HUES64 (cell line): ENCODE results near the gene RIOK3. TPM values are rescaled to one million over a fixed set of nuclear protein-coding genes. Genes with fewer than 3 reads are reported as not detected.
A peak's percentile ranks its signal among the peaks of the same experiment; 100 is the strongest.

Source experiments
- H3K27ac ChIP-seq: 2 replicates; pipeline ENCODE4 v1.7.0; 2013; ENCODE audit warnings: low read depth, low read length, inconsistent platforms
- H3K27me3 ChIP-seq: 2 replicates; pipeline ENCODE4 v1.6.1; 2013; ENCODE audit warnings: mild to moderate bottlenecking, low read length; ENCODE audit not compliant: insufficient read depth
- H3K36me3 ChIP-seq: 2 replicates; pipeline ENCODE4 v1.6.1; 2013; ENCODE audit warnings: mild to moderate bottlenecking, low read length; ENCODE audit not compliant: insufficient read depth
- H3K4me1 ChIP-seq: 2 replicates; pipeline ENCODE4 v1.6.1; 2013; ENCODE audit warnings: mild to moderate bottlenecking, low read length, moderate library complexity; ENCODE audit not compliant: insufficient read depth
- H3K4me3 ChIP-seq: 2 replicates; pipeline ENCODE4 v1.5.1; 2013; ENCODE audit warnings: mild to moderate bottlenecking, low read length, moderate library complexity
- H3K9ac ChIP-seq: 2 replicates; pipeline ENCODE4 v1.6.1; 2013; ENCODE audit warnings: mild to moderate bottlenecking, low read depth, low read length
- H3K9me3 ChIP-seq: 2 replicates; pipeline ENCODE4 v1.6.1; 2013; ENCODE audit warnings: low read depth, low read length; ENCODE audit not compliant: insufficient read depth
- WGBS: fragments of 150-250, 120-280 bp; methylation state at CpG from one replicate; pipeline ENCODE4 v1.1.7; 2013; ENCODE audit warnings: missing lambda C conversion rate; 5-methylcytosine and 5-hydroxymethylcytosine counted together
- polyA plus RNA-seq, 2 experiments: library from polyadenylated mRNA; stranded (reverse); fragments of 50-300 nt; gene quantifications; one replicate each; pipeline ENCODE4 v1.2.3, GENCODE V29; 2013

The RIOK3 gene
- 28.7 TPM for polyA plus RNA-seq (2013, experiment 1 of 2)
- 21.6 TPM for polyA plus RNA-seq (2013, experiment 2 of 2)

- Histone ChIP-seq H3K27ac (peak within 1 kb of the TSS; percentile 69; the same call in 1 of the 2 replicates), H3K9me3 (no peaks in the 10 kb centered on the region), H3K27me3 (no peaks in the 10 kb centered on the region), H3K9ac (peak within 1 kb of the TSS; percentile 62), H3K4me3 (peak within 1 kb of the TSS; percentile 100), H3K36me3 (no peaks in the 10 kb centered on the region; the same call in 1 of the 2 replicates), H3K4me1 (peaks cover 13% of the 10 kb centered on the region)
- 4% methylated on average over 60 of the region's 60 CpGs for WGBS
These were observed at the start of gene RIOK3 for GRCh38 chr18:23452728-23453679. Gene RIOK3, plus strand, starts transcription at chr18:23453287. Its CDS starts 153 bp downstream, at chr18:23453440.

- H3K36me3 ChIP-seq = no peaks in the 10 kb centered on the region
- H3K9me3 ChIP-seq = no peaks in the 10 kb centered on the region
- 94% methylated on average over 8 of the region's 8 CpGs for WGBS
- peaks cover 21% of the 10 kb centered on the region for H3K4me1 ChIP-seq
- H3K9ac ChIP-seq = no peak overlapping the region
- no peaks in the 10 kb centered on the region for H3K27me3 ChIP-seq
- no peak overlapping the region for H3K27ac ChIP-seq
- H3K4me3 ChIP-seq = no peak overlapping the region
These were observed 49.8 kb upstream of the RIOK3 start for GRCh38 chr18:23403310-23403709.

GRCh38 chr18:23405636-23406035 is 47.5 kb upstream of the RIOK3 start:
- H3K27ac ChIP-seq = no peak overlapping the region
- WGBS = 97% methylated on average over 1 of the region's 1 CpG
- no peak overlapping the region for H3K4me3 ChIP-seq
- H3K4me1 ChIP-seq = peaks cover 17% of the 10 kb centered on the region
- no peak overlapping the region for H3K9ac ChIP-seq
- no peaks in the 10 kb centered on the region for H3K27me3 ChIP-seq
- H3K36me3 ChIP-seq = no peaks in the 10 kb centered on the region
- no peaks in the 10 kb centered on the region for H3K9me3 ChIP-seq

- no peaks in the 10 kb centered on the region for H3K36me3 ChIP-seq
- H3K9ac ChIP-seq = no peak overlapping the region
- H3K4me3 ChIP-seq = no peak overlapping the region
- 60% methylated on average over 2 of the region's 2 CpGs for whole genome bisulfite sequencing
- H3K9me3 ChIP-seq = no peaks in the 10 kb centered on the region
- H3K4me1 ChIP-seq = peaks cover 11% of the 10 kb centered on the region
- H3K27me3 ChIP-seq = no peaks in the 10 kb centered on the region
- no peak overlapping the region for H3K27ac ChIP-seq
These were observed 46.8 kb upstream of the RIOK3 start for GRCh38 chr18:23406271-23406787.

- Histone ChIP-seq H3K27ac (no peak overlapping the region), H3K4me1 (no peaks in the 10 kb centered on the region), H3K36me3 (no peaks in the 10 kb centered on the region), H3K9ac (no peak overlapping the region), H3K27me3 (no peaks in the 10 kb centered on the region), H3K9me3 (no peaks in the 10 kb centered on the region), H3K4me3 (no peak overlapping the region)
- 94% methylated on average over 3 of the region's 3 CpGs for WGBS
These were observed 40.6 kb upstream of the RIOK3 start for GRCh38 chr18:23412351-23412964.

GRCh38 chr18:23415515-23415914 is 37.6 kb upstream of the RIOK3 start:
- no peaks in the 10 kb centered on the region for H3K27me3 ChIP-seq
- WGBS = 97% methylated on average over 4 of the region's 4 CpGs
- H3K9me3 ChIP-seq = no peaks in the 10 kb centered on the region
- no peak overlapping the region for H3K9ac ChIP-seq
- H3K4me1 ChIP-seq = no peaks in the 10 kb centered on the region
- H3K27ac ChIP-seq = no peak overlapping the region
- H3K36me3 ChIP-seq = no peaks in the 10 kb centered on the region
- no peak overlapping the region for H3K4me3 ChIP-seq

GRCh38 chr18:23416298-23416697 is 36.8 kb upstream of the RIOK3 start:
- 95% methylated on average over 3 of the region's 3 CpGs for WGBS
- no peak overlapping the region for H3K9ac ChIP-seq

GRCh38 chr18:23421277-23421676 is 31.8 kb upstream of the RIOK3 start:
- H3K4me3 ChIP-seq = no peak overlapping the region
- no peak overlapping the region for H3K27ac ChIP-seq
- H3K9me3 ChIP-seq = no peaks in the 10 kb centered on the region
- H3K36me3 ChIP-seq = no peaks in the 10 kb centered on the region
- no peak overlapping the region for H3K9ac ChIP-seq
- H3K27me3 ChIP-seq = no peaks in the 10 kb centered on the region
- H3K4me1 ChIP-seq = no peaks in the 10 kb centered on the region
- 90% methylated on average over 1 of the region's 1 CpG for WGBS

More at GRCh38 chr18:23416298-23416697, 36.8 kb upstream of the RIOK3 start:
- no peaks in the 10 kb centered on the region for H3K36me3 ChIP-seq
- H3K4me1 ChIP-seq = no peaks in the 10 kb centered on the region
- H3K27me3 ChIP-seq = no peaks in the 10 kb centered on the region
- no peak overlapping the region for H3K4me3 ChIP-seq
- no peaks in the 10 kb centered on the region for H3K9me3 ChIP-seq
- H3K27ac ChIP-seq = no peak overlapping the region

- no peak overlapping the region for H3K27ac ChIP-seq
- no peak overlapping the region for H3K4me3 ChIP-seq
- H3K9me3 ChIP-seq = no peaks in the 10 kb centered on the region
- H3K9ac ChIP-seq = no peak overlapping the region
- H3K36me3 ChIP-seq = no peaks in the 10 kb centered on the region
- WGBS = 90% methylated on average over 4 of the region's 4 CpGs
- H3K4me1 ChIP-seq = no peaks in the 10 kb centered on the region
- no peaks in the 10 kb centered on the region for H3K27me3 ChIP-seq
These were observed 30.2 kb upstream of the RIOK3 start for GRCh38 chr18:23422751-23423418.

GRCh38 chr18:23424616-23425015 is 28.5 kb upstream of the RIOK3 start:
- H3K9me3 ChIP-seq = peaks cover 5% of the 10 kb centered on the region; the same call in 1 of the 2 replicates
- H3K4me1 ChIP-seq = no peaks in the 10 kb centered on the region
- H3K36me3 ChIP-seq = peaks cover 2% of the 10 kb centered on the region; the same call in 1 of the 2 replicates
- 96% methylated on average over 3 of the region's 4 CpGs for WGBS
- no peaks in the 10 kb centered on the region for H3K27me3 ChIP-seq
- H3K27ac ChIP-seq = no peak overlapping the region
- no peak overlapping the region for H3K9ac ChIP-seq
- H3K4me3 ChIP-seq = no peak overlapping the region
